Activated B cell treated with CpG ODN at 0.5 μM for 24 hours (primary cell): ENCODE data around the gene MCAT. TPM values are rescaled to one million over a fixed set of nuclear protein-coding genes. Genes with fewer than 3 reads are reported as not detected.

Source experiments
- ATAC-seq: fragments of 200-7000 bp; cut with Tn5 transposase; one replicate; pipeline ENCODE4 v1.10.0; 2021; ENCODE audit warnings: low read depth, mild to moderate bottlenecking, moderate library complexity
- CTCF ChIA-PET: fragments of 350-600 bp; sonication (Branson Sonifier 250); formaldehyde crosslinking; loops from one replicate; lab custom pipeline; 2021; ENCODE audit warnings: antibody characterized with exemption; lab: Charles Lee
- POLR2A ChIA-PET: fragments of 350-600 bp; sonication (Branson Sonifier 250); formaldehyde crosslinking; loops from one replicate; lab custom pipeline; 2021; ENCODE audit warnings: antibody characterized with exemption; lab: Charles Lee
- DNase-seq: peaks from one replicate; pipeline ENCODE4 v3.0.0; 2022
- H3K27ac Mint-ChIP-seq: one replicate; pipeline ENCODE4 v1.8.0; 2020; ENCODE audit warnings: mixed read lengths
- H3K27me3 Mint-ChIP-seq: one replicate; pipeline ENCODE4 v1.8.0; 2021; ENCODE audit warnings: mixed read lengths
- H3K36me3 Mint-ChIP-seq: one replicate; pipeline ENCODE4 v1.8.0; 2021; ENCODE audit warnings: low read depth, mixed read lengths
- H3K4me1 Mint-ChIP-seq: one replicate; pipeline ENCODE4 v1.8.0; 2021; ENCODE audit warnings: mixed read lengths
- H3K4me3 Mint-ChIP-seq: one replicate; pipeline ENCODE4 v1.8.0; 2020; ENCODE audit warnings: mild to moderate bottlenecking, mixed read lengths
- H3K9me3 Mint-ChIP-seq: one replicate; pipeline ENCODE4 v1.8.0; 2020; ENCODE audit warnings: mixed read lengths
- intact Hi-C: fragments of 100-400 bp; cut with micrococcal nuclease; formaldehyde crosslinking; loops from one replicate; pipeline ENCODE4 v1.15.1; 2024
- total RNA-seq: library from RNA; stranded (reverse); gene quantifications from 2 replicates; pipeline ENCODE4 v1.2.3, GENCODE V29; 2022
- TF ChIP-seq, protein P1 (sequence below): fragments of 200-600 bp; IDR thresholded peaks from one replicate; pipeline ENCODE4 v1.8.0; 2022; ENCODE audit warnings: antibody characterized with exemption, mild to moderate bottlenecking

Gene MCAT
- total RNA-seq, 1 donor from 2014 or later = 12.7 TPM

DNA sequence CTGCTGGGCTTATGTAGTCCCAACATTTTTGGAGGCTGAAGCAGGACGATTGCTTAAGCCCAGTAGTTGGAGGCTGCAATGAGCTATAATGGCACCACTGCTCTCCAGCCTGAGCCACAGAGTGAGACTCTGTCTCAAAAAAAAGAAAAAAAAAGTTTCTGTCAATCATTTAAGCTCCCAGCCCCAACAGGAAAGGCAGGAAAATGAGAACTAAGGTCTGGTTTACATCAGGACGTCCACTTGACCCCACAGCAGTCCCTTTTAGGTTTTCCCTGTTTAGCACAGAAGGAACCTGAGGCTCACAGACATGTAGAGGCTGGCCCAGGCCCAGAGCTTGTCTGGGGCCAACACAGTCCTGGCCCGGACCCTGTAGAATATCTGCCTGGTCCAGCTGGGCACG, 44.8 kb downstream of the MCAT start:
- TF ChIP-seq, protein P1, sequence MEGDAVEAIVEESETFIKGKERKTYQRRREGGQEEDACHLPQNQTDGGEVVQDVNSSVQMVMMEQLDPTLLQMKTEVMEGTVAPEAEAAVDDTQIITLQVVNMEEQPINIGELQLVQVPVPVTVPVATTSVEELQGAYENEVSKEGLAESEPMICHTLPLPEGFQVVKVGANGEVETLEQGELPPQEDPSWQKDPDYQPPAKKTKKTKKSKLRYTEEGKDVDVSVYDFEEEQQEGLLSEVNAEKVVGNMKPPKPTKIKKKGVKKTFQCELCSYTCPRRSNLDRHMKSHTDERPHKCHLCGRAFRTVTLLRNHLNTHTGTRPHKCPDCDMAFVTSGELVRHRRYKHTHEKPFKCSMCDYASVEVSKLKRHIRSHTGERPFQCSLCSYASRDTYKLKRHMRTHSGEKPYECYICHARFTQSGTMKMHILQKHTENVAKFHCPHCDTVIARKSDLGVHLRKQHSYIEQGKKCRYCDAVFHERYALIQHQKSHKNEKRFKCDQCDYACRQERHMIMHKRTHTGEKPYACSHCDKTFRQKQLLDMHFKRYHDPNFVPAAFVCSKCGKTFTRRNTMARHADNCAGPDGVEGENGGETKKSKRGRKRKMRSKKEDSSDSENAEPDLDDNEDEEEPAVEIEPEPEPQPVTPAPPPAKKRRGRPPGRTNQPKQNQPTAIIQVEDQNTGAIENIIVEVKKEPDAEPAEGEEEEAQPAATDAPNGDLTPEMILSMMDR = no peak
- Mint-ChIP-seq H3K9me3 (peaks cover 3% of the 10 kb centered on the region), H3K27me3 (no peaks in the 10 kb centered on the region), H3K4me1 (peaks cover 3% of the 10 kb centered on the region), H3K27ac (no peak overlapping the region), H3K36me3 (no peaks in the 10 kb centered on the region), H3K4me3 (no peak overlapping the region)
- intact Hi-C loops = no loop called here
- ATAC-seq = no peak
- DNase-seq = no peak
- CTCF ChIA-PET = no interaction called here
- POLR2A ChIA-PET = no interaction called here

DNA sequence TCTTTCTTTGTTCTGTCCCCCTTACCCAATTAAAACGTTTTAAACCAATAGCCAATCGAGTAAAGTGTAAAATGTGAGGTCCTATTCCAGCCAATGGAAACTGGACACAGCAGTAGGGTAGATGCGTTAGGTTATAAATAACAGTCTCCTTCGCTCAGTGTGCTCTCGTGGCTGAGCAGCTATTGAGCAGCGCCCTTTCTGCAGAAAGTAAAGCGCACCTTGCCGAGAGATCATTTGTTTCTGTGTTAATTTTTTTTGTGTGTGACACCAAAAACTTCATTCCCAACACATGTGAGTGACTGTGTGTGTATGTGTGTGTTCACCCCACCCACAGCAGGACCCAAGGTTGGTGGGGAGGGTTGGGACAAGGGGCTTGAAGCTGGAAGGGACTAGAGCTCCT, 46.8 kb downstream of the MCAT start:
- intact Hi-C loops = no loop called here
- no peaks in the 10 kb centered on the region for H3K36me3 Mint-ChIP-seq
- H3K27me3 Mint-ChIP-seq = no peaks in the 10 kb centered on the region
- H3K27ac Mint-ChIP-seq = no peak overlapping the region
- no peak for DNase-seq
- TF ChIP-seq, protein P1 = no peak
- no peak overlapping the region for H3K4me3 Mint-ChIP-seq
- peaks cover 3% of the 10 kb centered on the region for H3K9me3 Mint-ChIP-seq
- CTCF ChIA-PET = no interaction called here
- ATAC-seq = no peak
- POLR2A ChIA-PET = interaction anchor here (0.8 kb wide), 1 partner anchor 82 kb away, joined by 9 read pairs; no protein-coding TSS in a partner anchor
- H3K4me1 Mint-ChIP-seq = peaks cover 6% of the 10 kb centered on the region

DNA sequence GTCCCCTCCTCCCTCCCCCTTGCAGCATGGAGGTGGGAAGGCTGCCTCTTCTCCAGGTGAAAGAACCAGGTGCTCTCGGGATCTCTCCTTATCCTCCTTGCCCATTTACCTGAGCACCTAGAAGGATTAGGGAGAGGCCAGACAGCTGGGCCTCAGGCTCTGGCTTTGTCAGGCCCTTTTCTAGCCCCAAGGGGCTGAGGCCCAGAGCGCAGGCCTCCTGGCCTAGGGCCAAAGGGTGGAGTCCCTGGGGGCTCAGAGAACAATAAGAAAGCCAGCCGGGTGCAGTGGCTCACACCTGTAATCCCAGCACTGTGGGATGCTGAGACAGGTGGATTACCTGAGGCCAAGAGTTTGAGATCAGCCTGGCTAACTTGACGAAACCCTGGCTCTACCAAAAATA, 48.6 kb downstream of the MCAT start:
- H3K4me1 Mint-ChIP-seq = peaks cover 10% of the 10 kb centered on the region
- intact Hi-C loops = no loop called here
- ChIA-PET CTCF (no interaction called here), POLR2A (no interaction called here)
- H3K9me3 Mint-ChIP-seq = peaks cover 3% of the 10 kb centered on the region
- H3K27me3 Mint-ChIP-seq = no peaks in the 10 kb centered on the region
- no peaks in the 10 kb centered on the region for H3K36me3 Mint-ChIP-seq
- no peak overlapping the region for H3K4me3 Mint-ChIP-seq
- TF ChIP-seq, protein P1 = no peak
- DNase-seq (no peak), ATAC-seq (no peak)
- H3K27ac Mint-ChIP-seq = no peak overlapping the region

DNA sequence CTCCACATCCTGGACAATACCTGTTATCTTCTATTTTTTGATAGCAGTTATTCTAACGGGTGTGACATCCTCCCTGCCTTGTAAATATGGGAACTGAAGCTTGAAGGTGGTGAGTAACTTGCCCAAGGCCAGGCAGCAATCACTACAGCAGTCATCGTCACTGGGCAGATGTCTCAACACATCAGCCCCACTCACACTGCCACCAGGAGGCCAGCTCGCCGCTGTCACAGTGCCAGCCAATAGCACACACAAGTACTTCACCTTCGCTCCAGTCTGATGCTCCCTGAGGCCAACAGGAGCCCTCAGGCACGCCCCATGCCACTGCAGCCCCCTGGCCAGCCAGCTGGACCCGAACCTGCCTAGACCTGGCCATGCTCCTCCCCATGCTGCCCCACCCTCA, 49.1 kb downstream of the MCAT start:
- intact Hi-C loops = no loop called here
- no peak for DNase-seq
- Mint-ChIP-seq H3K4me3 (no peak overlapping the region), H3K36me3 (no peaks in the 10 kb centered on the region), H3K4me1 (peaks cover 13% of the 10 kb centered on the region), H3K27ac (no peak overlapping the region), H3K27me3 (no peaks in the 10 kb centered on the region), H3K9me3 (peaks cover 3% of the 10 kb centered on the region)
- POLR2A ChIA-PET = no interaction called here
- no peak for ATAC-seq
- TF ChIP-seq, protein P1 = no peak
- CTCF ChIA-PET = no interaction called here

DNA sequence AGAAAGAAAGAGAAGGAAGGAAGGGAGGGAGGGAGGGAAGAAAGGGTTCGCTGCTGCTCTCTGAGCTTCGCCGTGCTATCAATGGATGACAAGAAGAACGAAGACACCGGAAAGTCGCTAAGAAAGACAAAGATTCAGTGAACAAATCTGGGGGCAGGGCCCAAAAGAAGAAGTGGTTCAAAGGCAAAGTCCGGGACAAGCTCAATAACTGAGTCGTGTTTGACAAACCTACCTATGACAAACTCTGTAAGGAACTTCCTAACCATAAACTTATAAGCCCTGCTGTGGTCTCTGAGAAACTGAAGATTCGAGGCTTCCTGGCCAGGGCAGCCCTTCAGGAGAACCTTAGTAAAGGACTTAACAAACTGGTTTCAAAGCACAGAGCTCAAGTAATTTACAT, 51.1 kb downstream of the MCAT start:
- Mint-ChIP-seq H3K4me3 (no peak overlapping the region), H3K4me1 (peaks cover 19% of the 10 kb centered on the region), H3K27me3 (no peaks in the 10 kb centered on the region), H3K27ac (no peak overlapping the region), H3K9me3 (peaks cover 3% of the 10 kb centered on the region), H3K36me3 (no peaks in the 10 kb centered on the region)
- intact Hi-C loops = no loop called here
- DNase-seq = no peak
- CTCF ChIA-PET = no interaction called here
- POLR2A ChIA-PET = interaction anchor here (0.6 to 1.7 kb wide), 5 partner anchors 77 to 477 kb away, joined by 3 to 15 read pairs (median 4); no protein-coding TSS in a partner anchor
- TF ChIP-seq, protein P1 = no peak
- ATAC-seq = no peak
